ENCODE results near the gene SMAD6.

The SMAD6 gene

GRCh38 chr15:66663664-66664063 lies 38.4 kb upstream of the SMAD6 start:
- no peaks in the 10 kb centered on the region for H3K4me1 ChIP-seq
- H3K79me2 ChIP-seq, result no peaks in the 10 kb centered on the region
- H3K27ac ChIP-seq, result no peak overlapping the region
- no peak overlapping the region for H3K4me2 ChIP-seq (ENCODE audit: low read length)
- H3K9me3 ChIP-seq (ENCODE audit: control insufficient read depth, low read length), result no peaks in the 10 kb centered on the region
- no peak overlapping the region for H2AFZ ChIP-seq
- H3K9ac ChIP-seq, result no peak overlapping the region
- H3K27me3 ChIP-seq (ENCODE audit: control insufficient read depth, insufficient read depth, low read length), result no peaks in the 10 kb centered on the region
- no peaks in the 10 kb centered on the region for H3K36me3 ChIP-seq (ENCODE audit: control insufficient read depth, insufficient read depth, low read length)
- H3K4me3 ChIP-seq (ENCODE audit: low read depth, low read length), result no peak overlapping the region
- no peak for TF ChIP-seq CTCF (IDR thresholded peaks at IDR 0.05)

- no peak for TF ChIP-seq CTCF (IDR thresholded peaks at IDR 0.05)
- Histone ChIP-seq H2AFZ (no peak overlapping the region), H3K27me3 (ENCODE audit: control insufficient read depth, insufficient read depth, low read length) (no peaks in the 10 kb centered on the region), H3K4me3 (ENCODE audit: low read depth, low read length) (no peak overlapping the region), H3K4me2 (ENCODE audit: low read length) (no peak overlapping the region), H3K27ac (no peak overlapping the region), H3K4me1 (no peaks in the 10 kb centered on the region), H3K36me3 (ENCODE audit: control insufficient read depth, insufficient read depth, low read length) (no peaks in the 10 kb centered on the region), H3K9ac (no peak overlapping the region), H3K79me2 (no peaks in the 10 kb centered on the region), H3K9me3 (ENCODE audit: control insufficient read depth, low read length) (no peaks in the 10 kb centered on the region)
These were observed 31.9 kb upstream of the SMAD6 start for GRCh38 chr15:66670175-66670574.

GRCh38 chr15:66670762-66671580 lies 31.1 kb upstream of the SMAD6 start:
- Histone ChIP-seq H3K9ac (no peak overlapping the region), H3K27me3 (ENCODE audit: control insufficient read depth, insufficient read depth, low read length) (no peaks in the 10 kb centered on the region), H2AFZ (no peak overlapping the region), H3K4me2 (ENCODE audit: low read length) (no peak overlapping the region), H3K27ac (no peak overlapping the region), H3K36me3 (ENCODE audit: control insufficient read depth, insufficient read depth, low read length) (no peaks in the 10 kb centered on the region), H3K79me2 (no peaks in the 10 kb centered on the region), H3K4me3 (ENCODE audit: low read depth, low read length) (no peak overlapping the region), H3K4me1 (no peaks in the 10 kb centered on the region), H3K9me3 (ENCODE audit: control insufficient read depth, low read length) (no peaks in the 10 kb centered on the region)
- no peak for TF ChIP-seq CTCF (IDR thresholded peaks at IDR 0.05)

GRCh38 chr15:66672867-66673266 lies 29.2 kb upstream of the SMAD6 start:
- no peaks in the 10 kb centered on the region for H3K9me3 ChIP-seq (ENCODE audit: control insufficient read depth, low read length)
- no peak overlapping the region for H3K9ac ChIP-seq
- H3K79me2 ChIP-seq, result no peaks in the 10 kb centered on the region
- TF ChIP-seq CTCF (IDR thresholded peaks at IDR 0.05), result no peak
- H3K27ac ChIP-seq, result no peak overlapping the region
- H3K36me3 ChIP-seq (ENCODE audit: control insufficient read depth, insufficient read depth, low read length), result no peaks in the 10 kb centered on the region
- H3K27me3 ChIP-seq (ENCODE audit: control insufficient read depth, insufficient read depth, low read length), result no peaks in the 10 kb centered on the region
- no peak overlapping the region for H3K4me3 ChIP-seq (ENCODE audit: low read depth, low read length)
- no peak overlapping the region for H3K4me2 ChIP-seq (ENCODE audit: low read length)
- H2AFZ ChIP-seq, result no peak overlapping the region
- H3K4me1 ChIP-seq, result no peaks in the 10 kb centered on the region
